Stimulated activated memory B cell treated with anti-CD40 and anti-IgM and Interleukin-4, amounts not matched to agents 10 μg/mL and 1 μg/mL and 100 μg/mL, for 72 hours (primary cell): ENCODE measurements around the gene PDPK1.
A peak's percentile ranks its signal among the peaks of the same experiment; 100 is the strongest.
"Not testable (repeated sequence)": the region's sequence is repeated elsewhere in the genome, so short reads cannot be mapped to it uniquely, and the experiment has no call there.

Experiments used
- ATAC-seq: fragments of 150-1000 bp; cut with Tn5 transposase; 2 replicates; pipeline ENCODE4 v1.10.0; 2021
- H3K27ac Mint-ChIP-seq: one replicate; pipeline ENCODE4 v1.8.0; 2022; ENCODE audit warnings: mild to moderate bottlenecking, mixed read lengths
- H3K27me3 Mint-ChIP-seq: one replicate; pipeline ENCODE4 v1.8.0; 2022; ENCODE audit warnings: mixed read lengths
- H3K36me3 Mint-ChIP-seq: one replicate; pipeline ENCODE4 v1.8.0; 2022; ENCODE audit warnings: mixed read lengths
- H3K4me1 Mint-ChIP-seq: one replicate; pipeline ENCODE4 v1.8.0; 2022; ENCODE audit warnings: mixed read lengths
- H3K4me3 Mint-ChIP-seq: one replicate; pipeline ENCODE4 v1.8.0; 2022; ENCODE audit warnings: mild to moderate bottlenecking, moderate library complexity, mixed read lengths
- H3K9me3 Mint-ChIP-seq: one replicate; pipeline ENCODE4 v1.8.0; 2022; ENCODE audit warnings: mixed read lengths

The PDPK1 gene

GRCh38 chr16:2527784-2528100 is 10.1 kb upstream of the PDPK1 start:
- Mint-ChIP-seq H3K4me1 (peaks cover 47% of the 10 kb centered on the region), H3K27ac (no peak overlapping the region), H3K4me3 (no peak overlapping the region), H3K36me3 (peaks cover 47% of the 10 kb centered on the region), H3K9me3 (no peaks in the 10 kb centered on the region), H3K27me3 (no peaks in the 10 kb centered on the region)
- no peak for ATAC-seq

- ATAC-seq, result no peak
- Mint-ChIP-seq H3K9me3 (no peaks in the 10 kb centered on the region), H3K4me1 (peaks cover 48% of the 10 kb centered on the region), H3K4me3 (no peak overlapping the region), H3K36me3 (peaks cover 44% of the 10 kb centered on the region), H3K27ac (no peak overlapping the region), H3K27me3 (no peaks in the 10 kb centered on the region)
These were observed 9.4 kb upstream of the PDPK1 start for GRCh38 chr16:2528161-2529060.

- Mint-ChIP-seq H3K4me3 (no peak overlapping the region), H3K27ac (peak overlapping the region; percentile 93), H3K4me1 (peaks cover 39% of the 10 kb centered on the region), H3K36me3 (peaks cover 35% of the 10 kb centered on the region), H3K27me3 (no peaks in the 10 kb centered on the region), H3K9me3 (no peaks in the 10 kb centered on the region)
- no peak for ATAC-seq
These were observed 8.5 kb upstream of the PDPK1 start for GRCh38 chr16:2529061-2529931.

GRCh38 chr16:2529961-2530628 is 7.7 kb upstream of the PDPK1 start:
- H3K9me3 Mint-ChIP-seq, result no peaks in the 10 kb centered on the region
- peaks cover 35% of the 10 kb centered on the region for H3K4me1 Mint-ChIP-seq
- H3K27ac Mint-ChIP-seq, result peak overlapping the region; percentile 93
- no peak for ATAC-seq
- H3K27me3 Mint-ChIP-seq, result no peaks in the 10 kb centered on the region
- peak overlapping the region; percentile 41 for H3K4me3 Mint-ChIP-seq
- H3K36me3 Mint-ChIP-seq, result peaks cover 27% of the 10 kb centered on the region

- Mint-ChIP-seq H3K27ac (peak overlapping the region; percentile 93), H3K27me3 (no peaks in the 10 kb centered on the region), H3K4me1 (peaks cover 35% of the 10 kb centered on the region), H3K9me3 (no peaks in the 10 kb centered on the region), H3K4me3 (peak overlapping the region; percentile 97), H3K36me3 (peaks cover 26% of the 10 kb centered on the region)
- ATAC-seq, result no peak
These were observed 7.0 kb upstream of the PDPK1 start for GRCh38 chr16:2530629-2531318.

GRCh38 chr16:2531371-2531695 is 6.5 kb upstream of the PDPK1 start, which contains the start of gene CEMP1:
CEMP1 (minus strand) TSS chr16:2531408; CDS start chr16:2531073, 335 bp downstream.
- peaks cover 37% of the 10 kb centered on the region for H3K4me1 Mint-ChIP-seq
- H3K9me3 Mint-ChIP-seq, result no peaks in the 10 kb centered on the region
- peak within 1 kb of the TSS; percentile 97 for H3K4me3 Mint-ChIP-seq
- H3K36me3 Mint-ChIP-seq, result peaks cover 20% of the 10 kb centered on the region
- no peak for ATAC-seq
- H3K27ac Mint-ChIP-seq, result peak within 1 kb of the TSS; percentile 93
- no peaks in the 10 kb centered on the region for H3K27me3 Mint-ChIP-seq

GRCh38 chr16:2531696-2532493 is 5.9 kb upstream of the PDPK1 start:
- Mint-ChIP-seq H3K36me3 (peaks cover 17% of the 10 kb centered on the region), H3K4me1 (peaks cover 42% of the 10 kb centered on the region), H3K4me3 (peak overlapping the region; percentile 97), H3K27ac (peak overlapping the region; percentile 93), H3K27me3 (no peaks in the 10 kb centered on the region), H3K9me3 (no peaks in the 10 kb centered on the region)
- peak; percentile 96 for ATAC-seq

GRCh38 chr16:2532494-2533141 is 5.2 kb upstream of the PDPK1 start:
- no peaks in the 10 kb centered on the region for H3K27me3 Mint-ChIP-seq
- peak overlapping the region; percentile 97 for H3K4me3 Mint-ChIP-seq
- H3K36me3 Mint-ChIP-seq, result peaks cover 11% of the 10 kb centered on the region
- ATAC-seq, result peak; percentile 58
- peak overlapping the region; percentile 93 for H3K27ac Mint-ChIP-seq
- H3K4me1 Mint-ChIP-seq, result peaks cover 42% of the 10 kb centered on the region
- H3K9me3 Mint-ChIP-seq, result no peaks in the 10 kb centered on the region

GRCh38 chr16:2533142-2533755 is 4.6 kb upstream of the PDPK1 start:
- H3K9me3 Mint-ChIP-seq, H3K27me3 Mint-ChIP-seq, ATAC-seq: not testable (repeated sequence)
- H3K4me3 Mint-ChIP-seq, result peak overlapping the region; percentile 97
- H3K27ac Mint-ChIP-seq, result peak overlapping the region; percentile 93
- H3K4me1 Mint-ChIP-seq, result peaks cover 42% of the 10 kb centered on the region
- peaks cover 11% of the 10 kb centered on the region for H3K36me3 Mint-ChIP-seq

- peak overlapping the region; percentile 57 for H3K27ac Mint-ChIP-seq
- no peak overlapping the region for H3K4me3 Mint-ChIP-seq
- no peak for ATAC-seq
- H3K4me1 Mint-ChIP-seq, result peaks cover 47% of the 10 kb centered on the region
- H3K9me3 Mint-ChIP-seq, result no peaks in the 10 kb centered on the region
- H3K36me3 Mint-ChIP-seq, result peaks cover 16% of the 10 kb centered on the region
- no peaks in the 10 kb centered on the region for H3K27me3 Mint-ChIP-seq
These were observed 3.9 kb upstream of the PDPK1 start for GRCh38 chr16:2533912-2534311.

- not testable (repeated sequence) for ATAC-seq, H3K4me3 Mint-ChIP-seq, H3K9me3 Mint-ChIP-seq, H3K27me3 Mint-ChIP-seq
- H3K4me1 Mint-ChIP-seq, result peaks cover 51% of the 10 kb centered on the region
- H3K27ac Mint-ChIP-seq, result peak overlapping the region; percentile 57
- peaks cover 16% of the 10 kb centered on the region for H3K36me3 Mint-ChIP-seq
These were observed 3.5 kb upstream of the PDPK1 start for GRCh38 chr16:2534335-2534734.

- Mint-ChIP-seq H3K4me3 (no peak overlapping the region), H3K36me3 (peaks cover 6% of the 10 kb centered on the region), H3K9me3 (no peaks in the 10 kb centered on the region), H3K4me1 (peaks cover 56% of the 10 kb centered on the region), H3K27ac (peak overlapping the region; percentile 27), H3K27me3 (no peaks in the 10 kb centered on the region)
- ATAC-seq, result no peak
These were observed 2.2 kb upstream of the PDPK1 start for GRCh38 chr16:2535625-2536013.

- Mint-ChIP-seq H3K27ac (peak overlapping the region; percentile 84), H3K4me3 (peak overlapping the region; percentile 79), H3K36me3 (peaks cover 11% of the 10 kb centered on the region), H3K4me1 (peaks cover 49% of the 10 kb centered on the region)
- H3K27me3 Mint-ChIP-seq, H3K9me3 Mint-ChIP-seq, ATAC-seq: not testable (repeated sequence)
These were observed 1.5 kb downstream of the PDPK1 start for GRCh38 chr16:2539192-2539844.
